Stimulated activated CD4-positive, alpha-beta T cell treated with anti-CD3 and anti-CD28 coated beads, Interleukin-2, amount 100 ng/mL, for 24 hours (primary cell): Measurements from ENCODE around the gene ZNF740.
"Not testable (repeated sequence)": the region's sequence is repeated elsewhere in the genome, so short reads cannot be mapped to it uniquely, and the experiment has no call there.

Source experiments
- DNase-seq, 2 donors: peaks; one replicate each; pipeline ENCODE4 v3.0.0-alpha.2; 2020

Gene ZNF740

DNA sequence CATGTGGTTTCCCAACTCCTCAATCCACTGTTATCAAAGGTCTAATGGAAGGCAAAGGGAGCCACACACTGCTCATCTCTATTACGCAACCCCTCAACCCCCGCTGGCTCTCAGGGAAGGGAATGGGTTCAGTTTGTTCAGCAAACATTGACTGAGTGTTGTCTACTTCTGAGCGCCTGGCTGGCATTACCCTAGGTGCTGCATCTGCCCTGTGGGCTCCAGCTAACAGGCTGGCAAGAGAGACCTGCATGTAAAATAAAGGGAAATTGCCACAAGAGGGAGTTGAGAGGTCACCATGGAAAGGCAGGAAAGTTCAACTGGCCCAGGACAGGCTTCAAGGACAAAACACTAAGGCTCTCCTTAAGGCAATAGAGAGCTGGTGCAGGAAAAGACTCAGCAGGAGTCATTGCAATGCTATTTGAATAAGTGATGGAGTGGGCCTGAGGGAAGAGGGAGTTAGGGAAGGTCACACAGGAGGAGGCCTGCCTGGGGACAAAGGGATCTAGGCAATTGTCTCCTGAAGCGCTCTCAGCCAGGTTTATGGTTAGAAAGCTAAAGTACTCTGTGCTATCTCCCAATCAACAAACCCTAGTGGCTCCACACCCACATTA lies 5.5 kb upstream of the ZNF740 start:
- no peak for DNase-seq

DNA sequence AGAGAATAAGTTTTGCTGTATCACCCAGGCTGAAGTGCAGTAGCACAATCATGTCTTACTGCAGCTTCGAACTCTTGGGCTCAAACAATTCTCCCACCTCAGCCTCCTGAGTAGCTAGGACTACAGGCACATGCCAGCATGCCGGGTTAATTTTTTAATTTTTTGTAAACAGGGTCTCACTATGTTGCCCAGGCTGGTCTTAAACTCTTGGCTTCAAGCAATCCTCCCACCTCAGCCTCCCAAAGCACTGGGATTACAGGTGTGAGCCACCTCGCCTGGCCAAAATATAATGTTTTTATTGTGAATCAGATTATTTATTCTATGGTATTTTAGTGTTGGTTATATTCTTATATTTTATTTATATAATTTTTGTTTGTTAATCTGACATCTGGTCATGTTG lies 3.8 kb upstream of the ZNF740 start:
- DNase-seq, result no peak

DNA sequence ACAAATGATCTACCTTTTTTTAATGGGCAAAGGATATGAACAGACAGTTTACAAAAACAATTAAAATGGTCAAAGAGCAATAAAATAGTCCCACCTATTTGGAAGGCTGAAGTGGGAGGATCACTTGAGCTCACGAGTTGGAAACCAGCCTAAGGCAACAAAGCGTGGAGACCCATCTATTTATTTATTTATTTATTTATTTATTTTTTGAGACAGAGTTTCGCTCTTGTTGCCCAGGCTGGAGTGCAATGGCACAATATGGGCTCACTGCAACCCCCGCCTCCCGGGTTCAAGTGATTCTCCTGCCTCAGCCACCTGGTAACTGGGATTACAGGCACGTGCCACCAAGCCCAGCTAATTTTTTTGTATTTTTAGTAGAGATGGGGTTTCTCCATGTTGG lies 3.1 kb upstream of the ZNF740 start:
- DNase-seq, result not testable (repeated sequence)

DNA sequence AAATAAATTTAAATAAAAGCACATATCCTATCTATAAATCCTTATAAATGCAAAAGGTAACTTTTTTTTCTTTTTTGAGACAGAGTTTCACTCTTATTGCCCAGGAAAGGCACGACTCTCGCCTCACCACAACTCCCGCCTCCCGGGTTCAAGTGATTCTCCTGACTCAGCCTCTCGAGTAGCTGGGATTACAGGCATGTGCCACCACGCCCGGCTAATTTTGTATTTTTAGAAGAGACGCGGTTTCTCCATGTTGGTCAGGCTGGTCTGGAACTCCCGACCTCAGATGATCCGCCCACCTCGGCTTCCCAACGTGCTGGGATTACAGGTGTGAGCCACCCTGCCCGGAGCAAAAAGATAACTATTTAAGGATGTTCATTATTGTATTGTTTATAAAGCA lies 1.7 kb upstream of the ZNF740 start:
- not testable (repeated sequence) for DNase-seq

DNA sequence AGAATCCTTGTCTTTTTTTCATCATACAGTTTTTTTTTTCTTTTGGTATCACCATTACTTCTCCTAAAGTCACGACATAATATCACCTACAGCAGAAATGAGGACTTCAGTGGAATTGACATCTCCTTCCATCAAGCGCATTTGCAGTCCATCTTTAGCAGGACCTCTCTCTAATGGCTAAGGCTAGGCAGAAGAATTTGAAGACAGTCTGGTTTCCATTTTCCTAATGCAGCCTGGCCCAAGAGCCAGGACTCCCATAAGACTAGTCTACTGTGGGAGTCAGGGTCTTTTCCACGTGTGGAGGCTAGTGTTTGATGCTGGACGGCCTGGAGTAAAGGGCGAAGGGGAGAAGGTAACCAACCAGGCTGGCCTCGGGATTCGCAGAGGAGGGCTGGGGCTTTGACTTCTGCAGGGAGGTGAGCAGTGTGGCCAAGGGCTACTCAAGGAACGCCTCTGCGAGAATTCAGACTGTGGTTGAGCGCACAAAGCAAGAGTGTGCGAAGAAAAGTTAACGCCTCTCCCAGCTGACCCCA lies 769 bp upstream of the ZNF740 start:
- DNase-seq, result no peak

DNA sequence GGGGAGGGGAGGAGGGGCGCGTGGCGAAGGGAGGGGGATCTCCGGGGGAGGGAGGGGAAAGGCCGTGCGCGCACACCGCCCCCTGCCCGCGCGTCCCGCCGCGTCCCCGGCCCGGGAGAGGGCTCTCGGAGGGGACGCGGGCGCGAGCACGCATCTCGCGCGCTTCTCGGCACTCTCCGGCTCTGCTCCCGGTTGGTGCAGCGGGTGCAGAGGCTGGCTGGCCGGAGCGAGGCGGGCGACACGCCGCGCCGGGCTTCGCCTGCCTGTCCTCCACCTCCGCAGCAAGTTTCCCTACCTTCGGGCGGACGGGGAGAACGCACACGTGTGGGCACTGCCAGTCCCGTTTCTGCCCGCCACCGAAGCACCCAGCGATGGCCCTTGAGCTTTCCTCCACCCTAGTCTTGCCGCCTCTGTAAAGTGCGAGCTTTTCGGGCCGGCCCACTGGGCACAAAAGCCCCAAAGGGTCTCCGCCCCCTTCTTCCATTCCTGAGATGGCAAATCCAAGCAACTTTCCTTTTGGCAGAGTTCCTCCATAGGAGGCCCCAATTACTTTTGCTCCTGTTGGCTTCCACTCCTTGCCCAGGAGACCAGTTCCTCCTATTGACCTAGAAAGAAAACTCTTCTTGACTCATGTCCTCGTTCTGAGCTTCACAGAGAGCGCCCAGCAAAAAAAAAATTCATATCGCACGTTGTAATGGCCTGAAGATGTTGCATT lies 566 bp downstream of the ZNF740 start:
- peak; percentile 78 to 84 for DNase-seq

DNA sequence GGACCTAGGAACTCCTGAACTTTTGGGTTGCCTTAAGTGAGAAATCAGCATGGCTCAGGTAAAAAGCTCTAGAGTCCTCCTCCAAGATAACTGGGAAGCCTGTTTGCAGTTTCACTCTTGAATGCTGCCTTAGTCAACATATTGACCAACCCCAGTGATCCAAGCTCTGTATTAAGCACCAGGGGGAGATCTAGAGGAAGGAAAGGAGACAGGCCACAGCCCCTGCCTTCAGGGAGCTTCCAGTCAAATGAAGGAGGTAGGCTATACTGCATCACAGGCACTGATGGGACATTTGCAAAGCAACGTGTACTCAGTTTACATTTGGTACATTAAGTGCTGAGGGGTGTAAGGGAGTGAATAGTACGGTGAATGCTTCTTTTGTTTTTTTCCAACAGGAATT lies 1.4 kb downstream of the ZNF740 start:
- DNase-seq, result no peak

DNA sequence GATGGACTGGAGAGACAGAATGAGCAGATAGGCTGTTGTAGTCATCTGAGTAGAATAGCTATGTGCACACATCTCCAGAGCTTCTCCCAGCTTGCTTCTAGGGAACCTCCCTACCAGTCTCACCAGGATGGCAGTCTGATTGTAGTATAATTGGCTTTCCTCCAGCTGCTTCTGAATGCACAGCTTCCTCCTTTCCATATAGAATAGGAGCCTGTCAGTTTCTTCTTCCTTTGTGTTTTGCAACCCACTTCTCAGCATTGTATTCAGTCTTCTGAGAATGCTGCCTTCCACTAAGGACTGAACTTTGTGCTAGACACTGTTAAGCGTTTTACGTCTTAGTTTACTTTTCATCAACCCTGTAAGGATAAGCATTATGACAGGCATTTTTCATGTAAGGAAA lies 2.4 kb downstream of the ZNF740 start:
- DNase-seq, result no peak

DNA sequence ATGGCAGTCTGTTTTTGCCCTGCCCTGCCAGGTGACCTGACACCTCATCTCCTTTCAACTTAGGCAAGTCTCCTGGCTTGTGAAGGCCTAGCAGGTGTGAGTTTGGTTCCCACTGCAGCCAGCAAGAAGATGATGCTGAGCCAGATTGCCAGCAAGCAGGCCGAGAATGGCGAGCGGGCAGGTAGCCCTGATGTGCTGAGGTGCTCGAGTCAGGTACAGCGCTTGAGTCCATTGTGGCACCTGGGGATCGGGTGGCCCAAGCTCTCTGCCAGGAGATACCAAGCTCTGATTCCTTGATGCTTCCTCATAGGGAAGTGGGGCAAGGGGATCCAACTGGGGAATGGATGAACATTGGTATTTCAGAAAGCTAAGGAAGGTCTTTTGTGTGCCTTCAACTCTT lies 4.3 kb downstream of the ZNF740 start:
- no peak for DNase-seq

DNA sequence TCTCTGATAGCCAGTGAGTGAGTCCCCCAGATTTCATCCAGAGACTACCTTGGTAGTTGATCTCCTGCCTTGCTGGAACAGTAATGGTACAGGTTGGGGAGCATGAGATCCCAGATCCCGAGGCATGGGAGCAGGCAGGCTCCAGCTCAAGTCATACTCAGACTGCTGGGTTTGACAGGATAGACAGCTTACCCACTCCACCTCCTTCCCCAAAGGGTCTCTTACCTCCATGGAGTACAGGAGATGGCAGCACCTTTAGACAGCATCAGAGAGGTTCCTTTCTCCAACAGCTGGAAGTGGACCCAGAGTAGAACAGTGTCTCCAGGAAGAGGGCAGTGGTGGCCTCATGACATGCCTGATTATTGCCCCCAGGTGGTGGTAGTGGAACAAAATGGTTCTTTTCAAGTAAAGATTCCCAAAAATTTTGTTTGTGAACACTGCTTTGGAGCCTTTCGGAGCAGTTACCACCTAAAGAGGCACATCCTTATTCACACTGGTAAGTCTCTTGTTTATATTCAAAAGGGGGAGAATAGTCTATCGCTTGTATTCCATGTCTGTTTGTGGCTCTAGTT lies 5.1 kb downstream of the ZNF740 start:
- DNase-seq, result no peak

DNA sequence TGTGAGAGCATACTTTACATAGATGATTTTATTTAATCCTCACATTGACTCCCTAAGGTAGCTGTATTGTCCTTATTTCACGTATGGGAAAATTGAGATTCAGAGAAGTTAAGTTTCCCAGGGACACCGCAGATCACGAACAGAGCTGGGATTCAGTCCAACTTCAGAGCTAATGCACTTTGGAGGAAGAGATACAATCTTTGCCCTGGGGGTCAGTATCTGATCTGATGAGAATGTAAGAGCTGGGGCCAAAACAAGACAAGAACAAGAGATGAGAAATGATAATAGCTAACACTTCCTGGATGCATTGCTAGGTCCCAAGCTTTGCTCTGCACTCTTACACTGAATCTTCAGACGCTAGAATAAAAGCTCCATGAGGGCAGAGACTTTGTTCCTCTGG lies 6.2 kb downstream of the ZNF740 start:
- DNase-seq, result no peak

DNA sequence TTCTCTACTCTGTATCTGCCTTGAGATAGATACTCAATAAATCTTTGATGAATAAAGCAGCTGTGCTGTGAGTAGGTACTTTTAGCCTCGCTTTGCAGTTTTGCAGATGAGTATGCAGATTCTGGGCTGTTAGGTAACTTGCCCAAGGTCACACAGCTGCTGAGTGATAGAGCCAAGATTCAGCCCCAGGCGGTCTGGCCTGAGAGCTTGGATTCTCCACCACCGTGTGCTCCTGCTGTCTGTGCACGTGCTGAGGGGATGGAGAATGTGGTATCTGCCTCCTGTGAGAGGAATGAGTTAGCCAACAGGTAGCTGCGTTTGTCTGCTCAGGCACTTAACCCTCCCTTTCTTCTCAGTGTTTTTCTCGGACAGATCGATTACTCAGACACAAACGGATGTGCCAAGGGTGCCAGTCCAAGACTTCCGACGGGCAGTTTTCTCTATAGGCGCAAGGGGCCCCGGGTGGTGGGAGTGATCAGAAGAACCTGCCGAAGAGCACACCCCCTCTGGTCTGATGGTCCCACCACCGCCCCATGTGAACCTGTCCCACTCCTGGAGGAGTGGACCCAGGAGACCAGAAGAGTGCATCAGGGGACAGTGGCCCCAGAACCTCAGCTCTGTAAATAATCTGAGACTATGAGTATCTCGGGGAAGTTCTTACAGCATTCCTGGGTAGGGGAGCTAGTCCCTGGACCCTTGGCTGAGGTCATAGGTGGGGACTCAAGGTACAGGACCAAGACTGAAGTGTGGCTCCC lies 6.8 kb downstream of the ZNF740 start:
- DNase-seq, result no peak

DNA sequence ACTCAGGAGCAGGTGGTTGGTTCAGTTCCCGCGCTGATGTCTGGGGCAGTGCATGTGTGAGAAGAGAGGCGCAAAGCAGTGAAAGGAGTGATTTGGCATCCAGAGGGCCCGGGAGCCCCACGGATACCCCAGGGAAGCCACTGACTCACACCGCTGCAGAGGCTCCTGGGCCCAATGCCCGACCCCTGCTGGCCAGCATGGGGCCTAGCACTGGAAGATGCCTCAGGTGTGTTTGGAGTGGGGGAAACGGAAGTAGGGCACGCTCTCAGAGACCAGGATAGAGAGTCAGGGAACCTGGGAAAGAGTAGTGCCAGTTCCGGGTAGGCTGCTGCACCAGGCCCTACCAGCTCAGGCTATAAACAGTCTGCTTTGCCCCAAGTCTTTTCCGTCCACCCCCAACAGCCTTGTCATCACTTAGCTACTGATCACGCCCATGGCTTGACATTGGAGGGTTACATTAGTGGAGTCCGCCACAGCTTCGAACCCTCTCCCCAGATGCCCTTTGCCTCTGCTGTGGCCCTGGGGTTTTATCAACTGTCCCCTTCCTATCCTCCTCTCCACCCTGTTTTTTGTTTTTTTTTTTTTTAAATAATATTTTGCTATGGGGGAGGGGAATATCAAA lies 9.7 kb downstream of the ZNF740 start:
- DNase-seq, result peak; percentile 55 to 63

DNA sequence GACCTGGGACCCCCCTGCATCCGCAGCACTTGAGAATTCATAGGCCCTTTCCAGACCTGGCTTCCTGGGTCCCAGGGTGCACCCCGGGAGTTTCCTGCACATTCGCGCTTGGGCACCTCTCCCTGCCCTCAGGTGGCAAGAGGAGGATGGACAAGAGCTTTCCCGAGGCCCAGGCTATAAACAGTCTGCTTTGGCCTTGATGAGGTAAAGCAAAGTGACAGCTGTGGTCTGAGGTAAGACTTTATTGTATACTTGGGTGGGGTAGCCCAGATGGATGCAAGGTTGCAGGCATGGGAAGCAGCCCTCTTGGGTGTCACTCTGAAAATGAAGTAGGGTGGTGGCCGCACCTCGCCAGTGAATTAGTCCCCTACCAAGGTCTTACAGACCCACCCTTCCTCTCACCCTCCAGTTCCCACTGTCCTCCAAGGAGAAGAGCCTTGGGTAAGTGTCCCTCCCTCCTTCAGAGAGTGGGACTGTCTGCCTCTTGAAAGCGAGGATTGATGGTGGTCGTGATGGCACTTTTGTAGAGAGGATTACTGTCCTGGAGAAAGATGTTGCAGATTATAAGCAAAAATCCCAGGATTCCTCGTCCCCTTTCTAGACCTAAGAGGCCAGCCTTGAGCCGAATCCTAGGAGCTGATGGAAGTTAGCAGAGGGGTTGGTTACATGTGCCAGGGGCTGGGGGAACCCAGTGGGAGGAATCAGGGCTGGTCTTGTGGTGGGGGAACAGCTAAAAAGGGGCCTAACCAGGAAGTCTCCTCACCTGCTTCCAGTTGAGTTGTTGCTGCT lies 10.8 kb downstream of the ZNF740 start:
- no peak for DNase-seq

DNA sequence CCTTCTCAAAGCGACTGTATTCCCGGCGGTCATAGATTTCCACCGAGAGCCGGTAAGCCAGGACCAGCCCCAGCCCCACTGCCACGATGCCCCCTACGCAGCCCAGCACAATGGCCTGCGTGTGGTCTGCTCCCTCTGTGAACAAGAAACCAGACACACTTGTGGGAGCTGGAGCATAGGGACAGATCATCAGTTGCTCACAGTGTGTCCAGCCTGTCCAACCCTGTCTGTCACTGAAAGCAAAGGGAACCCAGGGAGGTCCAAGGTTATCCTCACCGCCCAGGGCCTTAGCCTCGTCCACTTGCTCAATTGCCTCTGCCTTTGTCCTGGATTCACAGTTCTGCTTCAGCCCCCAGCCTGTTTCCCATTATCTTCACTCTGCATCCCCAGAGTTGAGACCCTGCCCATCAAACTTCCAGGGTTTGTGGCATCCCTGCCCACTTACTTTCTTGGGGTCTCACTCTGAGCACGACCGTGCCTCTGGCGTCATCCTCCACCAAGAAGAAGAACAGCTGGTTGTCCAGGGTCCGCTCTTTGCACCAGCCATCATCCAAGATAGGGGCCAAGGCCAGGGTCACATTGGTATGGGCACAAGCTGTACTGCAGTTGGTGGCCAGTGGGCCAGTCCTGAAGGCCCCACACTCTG lies 11.5 kb downstream of the ZNF740 start:
- DNase-seq, result no peak

DNA sequence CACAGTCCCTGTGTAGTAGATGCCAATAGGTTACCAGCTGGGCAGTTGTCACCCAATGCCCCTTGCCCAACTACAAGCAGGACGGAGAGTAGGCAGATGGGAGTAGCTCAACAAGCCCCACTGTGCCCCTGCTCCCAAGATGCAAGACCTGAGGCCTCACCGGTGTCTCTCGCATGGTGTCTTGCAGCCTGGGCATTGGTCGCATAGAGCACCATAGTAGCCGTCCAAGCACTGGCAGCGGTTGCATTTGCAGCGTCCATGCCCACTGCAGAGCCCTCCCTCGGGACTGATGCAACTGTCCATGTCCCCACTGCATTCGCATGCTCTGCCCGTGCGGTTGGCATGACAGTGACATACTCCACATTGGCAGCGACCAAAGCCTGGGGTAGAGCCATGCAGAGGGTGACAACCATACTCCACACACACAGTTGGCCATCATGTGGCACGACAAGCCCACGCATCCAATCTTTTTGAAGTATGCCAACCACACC lies 12.1 kb downstream of the ZNF740 start:
- DNase-seq, result no peak

DNA sequence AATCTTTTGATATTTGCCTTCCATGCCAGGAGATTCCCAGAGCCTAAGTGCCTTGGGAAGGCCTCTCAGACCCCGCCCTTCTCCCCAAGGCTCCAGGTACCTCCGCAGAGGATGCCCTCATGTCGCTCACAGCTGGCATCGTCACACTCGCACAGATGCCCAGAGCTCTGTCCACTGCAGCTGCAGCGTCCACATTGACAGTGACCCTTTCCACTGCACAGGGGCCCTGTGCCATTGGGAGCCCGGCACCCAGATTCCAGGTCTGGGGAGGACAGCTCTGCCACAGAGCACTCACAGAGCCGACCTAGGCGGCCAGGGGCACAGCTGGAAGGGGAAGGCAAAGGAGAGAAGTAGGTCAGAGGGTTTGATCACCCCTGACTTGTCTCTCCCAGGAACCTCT lies 12.5 kb downstream of the ZNF740 start:
- no peak for DNase-seq

DNA sequence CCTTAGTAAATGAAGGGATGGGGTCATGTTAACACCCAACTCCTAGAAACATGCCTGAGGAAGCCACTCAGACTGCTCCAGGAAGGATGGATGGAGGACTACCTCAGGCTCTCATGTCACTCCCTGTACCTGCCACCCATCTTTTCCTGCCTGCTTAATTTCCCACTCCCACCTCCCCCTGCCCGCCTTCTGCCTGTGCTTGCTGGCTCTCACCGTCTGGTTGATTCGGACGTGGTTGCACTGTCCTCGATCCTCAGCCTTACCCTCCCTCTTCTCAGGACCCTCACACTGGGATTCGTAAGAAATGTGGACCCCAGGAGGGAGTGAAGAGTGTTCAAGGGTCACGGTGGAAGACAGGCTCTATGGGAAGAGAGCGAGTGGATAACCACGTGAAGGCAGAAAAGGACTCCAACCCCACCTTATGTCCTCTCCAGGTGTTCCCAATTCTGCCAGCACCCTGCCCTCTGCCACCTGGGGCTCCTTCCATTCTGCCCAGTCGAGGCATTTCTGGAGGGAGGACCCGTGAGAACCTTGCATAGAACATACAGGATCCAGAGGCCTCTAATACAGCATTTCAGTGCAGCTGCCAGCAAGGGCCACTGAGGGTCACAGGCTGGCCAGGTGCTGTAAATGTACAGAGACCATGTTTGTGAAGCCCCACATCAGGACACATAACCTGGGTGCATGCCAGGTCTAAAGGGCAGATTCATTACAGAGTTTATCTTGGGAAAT lies 13.6 kb downstream of the ZNF740 start:
- no peak for DNase-seq

DNA sequence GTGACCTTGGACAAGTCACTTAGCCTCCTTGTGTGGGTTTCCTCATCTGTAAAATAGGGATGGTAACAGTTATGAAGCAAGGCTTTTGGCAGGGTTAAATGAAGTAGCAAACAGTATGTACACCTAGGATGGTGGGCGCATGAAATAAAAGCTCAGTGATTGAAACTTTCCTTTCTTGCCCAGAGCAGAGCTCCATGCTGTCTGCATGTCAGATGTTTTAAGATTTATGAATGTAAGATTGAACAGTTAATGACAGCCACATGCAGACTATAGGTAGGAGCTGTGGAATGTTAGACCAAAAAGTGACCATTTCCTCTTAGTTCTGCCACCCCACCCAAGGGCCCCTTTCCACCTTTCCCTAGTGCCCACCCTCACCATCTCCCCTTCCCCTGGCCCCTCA lies 14.5 kb downstream of the ZNF740 start:
- no peak for DNase-seq

DNA sequence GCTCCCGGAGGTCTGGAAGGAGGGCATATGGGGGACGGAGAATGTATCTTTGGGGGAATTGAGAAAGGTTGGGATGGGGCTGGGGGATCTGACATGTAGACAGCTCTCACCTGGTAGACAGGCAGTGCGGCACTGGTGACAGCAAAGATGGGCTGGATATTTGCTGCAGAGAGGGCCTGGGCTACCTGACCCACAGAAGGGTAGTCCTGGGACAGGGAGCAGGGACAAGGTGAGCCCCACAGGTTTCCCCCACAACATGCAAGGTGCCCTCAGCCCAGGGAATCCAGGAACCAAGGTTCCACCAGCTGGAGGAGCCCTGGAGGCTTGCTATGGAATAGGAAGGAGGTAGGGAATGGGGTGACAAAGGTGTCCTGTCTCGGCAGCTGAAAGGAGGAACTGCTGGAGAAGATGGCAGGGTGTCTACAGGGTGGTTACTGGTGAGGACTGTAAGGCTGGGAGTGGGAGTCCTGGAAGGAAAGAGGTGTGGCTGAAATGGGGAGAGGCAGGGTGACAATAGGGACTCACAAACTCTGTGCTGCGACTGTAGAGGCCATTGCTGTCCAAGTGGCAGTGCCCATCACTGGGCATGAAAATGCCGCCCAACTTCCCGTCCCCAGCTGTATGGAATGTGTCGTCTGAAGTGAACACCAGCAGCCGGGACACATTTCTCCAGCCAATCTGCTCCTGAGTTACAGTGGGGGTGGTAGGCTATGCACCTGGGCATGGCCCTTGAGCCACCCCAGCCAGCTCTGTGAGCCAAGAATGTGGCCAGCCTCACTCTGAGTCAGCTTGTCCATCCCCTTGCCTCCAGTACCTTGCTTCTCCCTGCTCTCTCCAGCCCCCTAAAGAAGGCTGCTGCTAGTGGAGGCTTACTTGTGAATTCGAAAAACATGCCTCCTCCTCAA lies 15.2 kb downstream of the ZNF740 start:
- no peak for DNase-seq
